Measurements from ENCODE around the gene PALD1. TPM values are rescaled to one million over a fixed set of nuclear protein-coding genes. Genes with fewer than 3 reads are reported as not detected.

Gene PALD1
- total and polyA plus RNA-seq, 7 donors: 1.8 to 33.8 (median 13.9) TPM

DNA sequence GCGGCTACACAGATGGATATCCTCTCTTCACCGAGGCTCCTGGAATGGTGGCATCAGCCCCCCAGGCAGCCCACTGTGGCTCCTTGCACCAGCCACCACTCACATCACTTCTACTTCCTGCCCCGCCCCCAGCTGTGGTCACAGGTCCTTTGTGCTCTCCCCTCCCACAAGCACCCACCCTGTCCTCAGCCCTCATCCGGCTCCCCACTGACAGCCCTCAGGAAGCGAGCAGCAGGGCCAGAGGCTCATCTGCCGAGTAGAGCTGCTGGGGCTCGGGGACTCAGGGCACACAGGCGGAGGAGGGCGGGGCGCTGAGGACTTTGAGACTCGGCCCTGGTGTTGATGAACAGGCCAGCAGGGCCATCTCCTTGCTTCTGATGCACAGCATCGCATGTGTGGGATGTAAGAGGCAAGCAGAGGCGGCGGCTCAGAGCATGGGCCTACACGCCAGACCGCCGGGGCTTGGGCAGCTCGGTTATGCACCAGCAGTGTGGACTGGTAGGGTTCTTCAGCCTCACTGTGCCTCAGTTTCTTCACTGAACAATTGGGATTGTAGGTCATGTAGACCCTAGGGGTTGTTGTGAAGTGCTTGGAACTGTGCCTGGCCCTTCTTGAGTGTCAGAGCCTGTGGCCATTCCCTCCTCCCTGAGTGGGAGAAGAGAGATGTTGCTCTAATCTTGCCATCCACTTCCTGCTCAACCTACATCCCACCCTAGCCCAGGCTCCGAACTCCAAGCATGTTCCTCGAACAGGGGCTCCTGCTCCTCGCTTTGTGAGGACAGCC lies 124.3 kb downstream of the PALD1 start, which contains the start of gene PRF1:
TSS of gene PRF1 (minus strand) at position 77 of the 784 bp plus-strand sequence. CDS start 1,839 bp downstream, outside the sequence.
- Histone ChIP-seq H3K4me1 (no peaks in the 10 kb centered on the region), H3K27ac (no peak within 1 kb of the TSS), H3K4me3 (no peak within 1 kb of the TSS), H3K36me3 (no peaks in the 10 kb centered on the region), H3K27me3 (no peaks in the 10 kb centered on the region), H3K9me3 (no peaks in the 10 kb centered on the region)
- DNase-seq: no peak
- WGBS, 2 donors: 67 to 73% methylated on average over 21 of the region's 21 CpGs
- TF ChIP-seq, protein P1, sequence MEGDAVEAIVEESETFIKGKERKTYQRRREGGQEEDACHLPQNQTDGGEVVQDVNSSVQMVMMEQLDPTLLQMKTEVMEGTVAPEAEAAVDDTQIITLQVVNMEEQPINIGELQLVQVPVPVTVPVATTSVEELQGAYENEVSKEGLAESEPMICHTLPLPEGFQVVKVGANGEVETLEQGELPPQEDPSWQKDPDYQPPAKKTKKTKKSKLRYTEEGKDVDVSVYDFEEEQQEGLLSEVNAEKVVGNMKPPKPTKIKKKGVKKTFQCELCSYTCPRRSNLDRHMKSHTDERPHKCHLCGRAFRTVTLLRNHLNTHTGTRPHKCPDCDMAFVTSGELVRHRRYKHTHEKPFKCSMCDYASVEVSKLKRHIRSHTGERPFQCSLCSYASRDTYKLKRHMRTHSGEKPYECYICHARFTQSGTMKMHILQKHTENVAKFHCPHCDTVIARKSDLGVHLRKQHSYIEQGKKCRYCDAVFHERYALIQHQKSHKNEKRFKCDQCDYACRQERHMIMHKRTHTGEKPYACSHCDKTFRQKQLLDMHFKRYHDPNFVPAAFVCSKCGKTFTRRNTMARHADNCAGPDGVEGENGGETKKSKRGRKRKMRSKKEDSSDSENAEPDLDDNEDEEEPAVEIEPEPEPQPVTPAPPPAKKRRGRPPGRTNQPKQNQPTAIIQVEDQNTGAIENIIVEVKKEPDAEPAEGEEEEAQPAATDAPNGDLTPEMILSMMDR (IDR thresholded peaks at IDR 0.05): no peak
- TF ChIP-seq POLR2AphosphoS5 (IDR thresholded peaks at IDR 0.05): no peak
- no peak for TF ChIP-seq POLR2A (IDR thresholded peaks at IDR 0.05)
- TF ChIP-seq EP300 (IDR thresholded peaks at IDR 0.05): no peak
- intact Hi-C loops (cut with DNase I): no loop called here

DNA sequence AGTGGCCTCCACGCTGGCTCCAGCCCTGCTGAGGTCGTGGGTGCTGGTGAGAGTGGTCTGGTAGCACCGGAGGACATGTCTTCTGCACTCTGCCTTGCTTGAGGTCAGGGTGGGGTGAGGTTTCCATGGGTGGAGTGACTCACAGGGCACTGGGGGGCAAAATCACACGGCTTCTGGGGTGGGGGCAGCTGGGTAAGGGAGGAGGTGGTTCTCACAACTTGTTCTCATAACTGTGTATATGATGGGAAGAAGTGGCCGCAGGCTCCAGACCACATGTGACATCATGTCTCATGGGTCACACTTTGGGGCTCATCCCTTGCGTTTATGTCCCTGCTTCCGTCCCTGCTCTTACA lies 124.9 kb downstream of the PALD1 start:
- TF ChIP-seq POLR2A (IDR thresholded peaks at IDR 0.05) (no peak), EP300 (IDR thresholded peaks at IDR 0.05) (no peak), POLR2AphosphoS5 (IDR thresholded peaks at IDR 0.05) (no peak)
- TF ChIP-seq, protein P1 (IDR thresholded peaks at IDR 0.05): no peak
- Histone ChIP-seq H3K4me1 (no peaks in the 10 kb centered on the region), H3K27me3 (no peaks in the 10 kb centered on the region), H3K27ac (no peak overlapping the region), H3K4me3 (no peak overlapping the region), H3K9me3 (no peaks in the 10 kb centered on the region), H3K36me3 (no peaks in the 10 kb centered on the region)
- intact Hi-C loops (cut with DNase I): no loop called here
- WGBS, 2 donors: 70 to 78% methylated on average over 7 of the region's 7 CpGs
- DNase-seq: no peak

DNA sequence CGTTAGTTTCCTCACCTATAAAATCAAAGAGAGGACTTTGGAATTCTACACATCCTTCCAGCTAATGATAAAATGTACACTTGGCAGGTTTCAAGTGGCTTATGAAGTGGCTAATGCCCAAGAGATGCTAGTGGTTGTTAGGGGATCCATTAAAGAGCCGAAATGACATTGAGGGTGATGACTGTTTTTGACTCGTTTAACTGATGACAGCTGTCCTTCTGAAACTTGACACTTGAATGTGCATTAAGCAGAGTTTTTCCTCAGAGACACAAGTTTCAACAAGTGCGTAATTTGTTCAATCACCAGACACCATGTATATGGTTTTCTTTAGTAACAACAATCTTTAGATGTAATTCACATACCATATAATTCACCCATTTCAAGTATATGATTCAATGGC lies 125.5 kb downstream of the PALD1 start:
- no peaks in the 10 kb centered on the region for H3K27me3 ChIP-seq
- intact Hi-C loops (cut with DNase I): no loop called here
- no peaks in the 10 kb centered on the region for H3K9me3 ChIP-seq
- no peak for DNase-seq
- 73 to 85% methylated on average over 4 of the region's 4 CpGs for WGBS, 2 donors
- H3K36me3 ChIP-seq: no peaks in the 10 kb centered on the region
- no peak overlapping the region for H3K27ac ChIP-seq
- H3K4me3 ChIP-seq: no peak overlapping the region
- no peak for TF ChIP-seq EP300 (IDR thresholded peaks at IDR 0.05)
- no peak for TF ChIP-seq POLR2AphosphoS5 (IDR thresholded peaks at IDR 0.05)
- TF ChIP-seq POLR2A (IDR thresholded peaks at IDR 0.05): no peak
- TF ChIP-seq, protein P1 (IDR thresholded peaks at IDR 0.05): no peak
- H3K4me1 ChIP-seq: no peaks in the 10 kb centered on the region

DNA sequence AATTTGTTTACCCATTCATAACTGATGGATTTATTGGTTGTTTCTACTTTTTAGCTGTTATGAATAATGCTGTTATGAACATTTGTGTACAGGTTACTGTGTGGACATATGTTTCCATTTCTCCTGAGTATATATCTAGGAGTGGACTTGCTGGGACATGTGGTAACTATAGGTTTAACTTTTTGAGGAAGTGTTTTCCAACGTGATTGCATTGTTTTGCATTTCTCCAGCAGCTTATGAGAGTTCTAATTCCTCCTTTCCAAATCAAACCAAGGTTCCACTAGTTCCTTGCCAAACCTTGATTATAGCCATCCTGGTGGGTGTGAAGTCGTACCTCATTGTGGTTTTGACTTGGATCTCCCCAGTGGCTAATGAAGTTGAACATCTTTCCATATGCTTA lies 126.6 kb downstream of the PALD1 start:
- H3K4me1 ChIP-seq: no peaks in the 10 kb centered on the region
- no peaks in the 10 kb centered on the region for H3K27me3 ChIP-seq
- TF ChIP-seq POLR2AphosphoS5 (IDR thresholded peaks at IDR 0.05) (no peak), POLR2A (IDR thresholded peaks at IDR 0.05) (no peak), EP300 (IDR thresholded peaks at IDR 0.05) (no peak)
- TF ChIP-seq, protein P1 (IDR thresholded peaks at IDR 0.05): no peak
- no peaks in the 10 kb centered on the region for H3K36me3 ChIP-seq
- 58 to 60% methylated on average over 2 of the region's 2 CpGs for WGBS, 2 donors
- no peak for DNase-seq
- H3K27ac ChIP-seq: no peak overlapping the region
- intact Hi-C loops (cut with DNase I): no loop called here
- no peak overlapping the region for H3K4me3 ChIP-seq
- no peaks in the 10 kb centered on the region for H3K9me3 ChIP-seq

Data from sigmoid colon (tissue), 7 donors.